ENCODE results near the gene PHETA2.

DNA sequence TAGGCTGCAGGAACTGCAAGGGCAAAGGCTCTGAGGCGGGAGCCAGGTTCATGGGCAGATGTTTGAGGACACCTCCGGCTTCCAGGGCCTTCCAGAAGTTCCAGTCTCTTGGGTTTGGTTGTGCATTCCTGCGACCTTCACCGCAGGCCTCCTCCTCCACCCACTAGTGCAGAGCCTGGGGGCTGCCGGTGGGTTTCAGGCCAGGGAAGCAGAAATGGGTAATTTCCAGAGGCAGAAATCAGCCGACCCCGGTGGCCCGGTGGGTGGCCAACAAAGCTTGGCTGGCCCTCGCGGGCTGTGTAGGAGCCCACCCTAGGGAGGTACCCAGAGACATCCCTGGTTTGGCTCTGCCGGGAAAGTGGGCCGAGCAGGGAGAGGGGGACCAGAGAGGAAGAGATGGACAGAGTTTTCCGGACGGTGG is 417 bp upstream of the PHETA2 start:
- TF ChIP-seq CTCF (IDR thresholded peaks at IDR 0.05) (no peak), POLR2A (IDR thresholded peaks at IDR 0.05) (no peak), EP300 (IDR thresholded peaks at IDR 0.05) (no peak)

Measured in sigmoid colon (tissue), 4 donors.